NCI-H2227 (cell line): ENCODE data around the gene PTPRM.

ENCODE experiments used
- DNase-seq: peaks from one replicate; lab custom pipeline; 2025; ENCODE audit not compliant: unreplicated experiment; lab: John Stamatoyannopoulos, UW

Gene PTPRM

GRCh38 chr18:7789856-7790552 is 222.9 kb downstream of the PTPRM start:
- peak; percentile 0 for DNase-seq

- DNase-seq, result no peak
Measured at GRCh38 chr18:7793100-7793499, 226.0 kb downstream of the PTPRM start.

GRCh38 chr18:7803956-7804469 is 236.9 kb downstream of the PTPRM start:
- no peak for DNase-seq

GRCh38 chr18:7805096-7805495 is 238.0 kb downstream of the PTPRM start:
- DNase-seq, result no peak

GRCh38 chr18:7805880-7806279 is 238.8 kb downstream of the PTPRM start:
- no peak for DNase-seq

- DNase-seq, result no peak
Measured at GRCh38 chr18:7807936-7808453, 240.9 kb downstream of the PTPRM start.

- DNase-seq, result no peak
Measured at GRCh38 chr18:7808992-7809391, 241.9 kb downstream of the PTPRM start.

- no peak for DNase-seq
Measured at GRCh38 chr18:7809455-7809854, 242.3 kb downstream of the PTPRM start.

GRCh38 chr18:7809978-7810377 is 242.9 kb downstream of the PTPRM start:
- DNase-seq, result no peak

- DNase-seq, result no peak
Measured at GRCh38 chr18:7812431-7813063, 245.4 kb downstream of the PTPRM start.

- no peak for DNase-seq
Measured at GRCh38 chr18:7813131-7813530, 246.0 kb downstream of the PTPRM start.

- no peak for DNase-seq
Measured at GRCh38 chr18:7814754-7815315, 247.7 kb downstream of the PTPRM start.

GRCh38 chr18:7815787-7816186 is 248.7 kb downstream of the PTPRM start:
- no peak for DNase-seq

- no peak for DNase-seq
Measured at GRCh38 chr18:7817575-7818230, 250.6 kb downstream of the PTPRM start.

- no peak for DNase-seq
Measured at GRCh38 chr18:7821784-7822183, 254.7 kb downstream of the PTPRM start.

- no peak for DNase-seq
Measured at GRCh38 chr18:7822435-7823331, 255.6 kb downstream of the PTPRM start.

GRCh38 chr18:7824970-7825369 is 257.9 kb downstream of the PTPRM start:
- DNase-seq, result no peak

- DNase-seq, result no peak
Measured at GRCh38 chr18:7830468-7830867, 263.4 kb downstream of the PTPRM start.

GRCh38 chr18:7839548-7839947 is 272.4 kb downstream of the PTPRM start:
- no peak for DNase-seq

GRCh38 chr18:7840411-7840810 is 273.3 kb downstream of the PTPRM start:
- DNase-seq, result no peak

- no peak for DNase-seq
Measured at GRCh38 chr18:7844017-7844416, 276.9 kb downstream of the PTPRM start.
